ENCODE data around the gene USP17L18. TPM values are rescaled to one million over a fixed set of nuclear protein-coding genes. Genes with fewer than 3 reads are reported as not detected.
"Not testable (repeated sequence)": the region's sequence is repeated elsewhere in the genome, so short reads cannot be mapped to it uniquely, and the experiment has no call there.

Gene USP17L18
- total RNA-seq, result not detected in 2 replicates
- long read RNA-seq, result 0 reads

- H3K27ac Mint-ChIP-seq (ENCODE audit: unreplicated experiment); H3K27me3 Mint-ChIP-seq (ENCODE audit: low read depth); H3K4me1 Mint-ChIP-seq; H3K9me3 Mint-ChIP-seq; DNase-seq (ENCODE audit: low read depth, low spot score); H3K36me3 Mint-ChIP-seq (ENCODE audit: low read depth); H3K4me3 Mint-ChIP-seq: not testable (repeated sequence)
Measured at GRCh38 chr4:9247953-9248680, at the start of gene USP17L18. USP17L18 (plus strand) TSS chr4:9248630; CDS start chr4:9248630, 0 bp downstream.

- H3K9me3 Mint-ChIP-seq; DNase-seq (ENCODE audit: low read depth, low spot score); H3K27me3 Mint-ChIP-seq (ENCODE audit: low read depth); H3K4me3 Mint-ChIP-seq; H3K36me3 Mint-ChIP-seq (ENCODE audit: low read depth); H3K27ac Mint-ChIP-seq (ENCODE audit: unreplicated experiment); H3K4me1 Mint-ChIP-seq: not testable (repeated sequence)
Measured at GRCh38 chr4:9210357-9210756, 38.1 kb upstream of the USP17L18 start, which contains the start of gene USP17L10. USP17L10 (plus strand) TSS chr4:9210657; CDS start chr4:9210657, 0 bp downstream.

GRCh38 chr4:9214701-9215100 lies 33.7 kb upstream of the USP17L18 start:
- not testable (repeated sequence) for DNase-seq (ENCODE audit: low read depth, low spot score); H3K27me3 Mint-ChIP-seq (ENCODE audit: low read depth); H3K36me3 Mint-ChIP-seq (ENCODE audit: low read depth); H3K4me1 Mint-ChIP-seq; H3K4me3 Mint-ChIP-seq; H3K27ac Mint-ChIP-seq (ENCODE audit: unreplicated experiment); H3K9me3 Mint-ChIP-seq

GRCh38 chr4:9215105-9215504 lies 33.3 kb upstream of the USP17L18 start, which contains the start of gene USP17L11:
USP17L11 (plus strand) TSS chr4:9215405; CDS start chr4:9215405, 0 bp downstream.
- not testable (repeated sequence) for H3K27ac Mint-ChIP-seq (ENCODE audit: unreplicated experiment); H3K27me3 Mint-ChIP-seq (ENCODE audit: low read depth); H3K4me3 Mint-ChIP-seq; DNase-seq (ENCODE audit: low read depth, low spot score); H3K9me3 Mint-ChIP-seq; H3K4me1 Mint-ChIP-seq; H3K36me3 Mint-ChIP-seq (ENCODE audit: low read depth)

DNA sequence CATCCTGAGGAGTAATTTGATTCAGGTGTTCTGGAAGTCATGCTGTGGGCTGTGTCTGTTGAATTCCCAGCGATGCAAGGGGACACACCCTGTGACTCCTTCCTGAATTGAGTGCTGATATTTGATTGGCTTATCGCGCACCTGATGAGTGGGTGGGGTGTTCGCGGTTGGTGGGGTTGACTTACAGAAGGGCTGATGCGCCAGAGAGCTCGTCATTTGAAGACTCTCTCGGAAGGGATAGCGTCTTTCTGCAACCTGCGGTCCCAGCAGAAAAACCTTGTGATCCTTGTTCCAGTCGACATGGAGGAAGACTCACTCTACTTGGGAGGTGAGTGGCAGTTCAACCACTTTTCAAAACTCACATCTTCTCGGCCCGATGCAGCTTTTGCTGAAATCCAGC lies 28.6 kb upstream of the USP17L18 start, which contains the start of gene USP17L12:
Gene USP17L12 (plus strand): TSS at position 301 of the 400 bp plus-strand sequence. CDS start 0 bp downstream, at position 301.
- not testable (repeated sequence) for H3K4me3 Mint-ChIP-seq; H3K27me3 Mint-ChIP-seq (ENCODE audit: low read depth); DNase-seq (ENCODE audit: low read depth, low spot score); H3K27ac Mint-ChIP-seq (ENCODE audit: unreplicated experiment); H3K9me3 Mint-ChIP-seq; H3K4me1 Mint-ChIP-seq; H3K36me3 Mint-ChIP-seq (ENCODE audit: low read depth)

DNA sequence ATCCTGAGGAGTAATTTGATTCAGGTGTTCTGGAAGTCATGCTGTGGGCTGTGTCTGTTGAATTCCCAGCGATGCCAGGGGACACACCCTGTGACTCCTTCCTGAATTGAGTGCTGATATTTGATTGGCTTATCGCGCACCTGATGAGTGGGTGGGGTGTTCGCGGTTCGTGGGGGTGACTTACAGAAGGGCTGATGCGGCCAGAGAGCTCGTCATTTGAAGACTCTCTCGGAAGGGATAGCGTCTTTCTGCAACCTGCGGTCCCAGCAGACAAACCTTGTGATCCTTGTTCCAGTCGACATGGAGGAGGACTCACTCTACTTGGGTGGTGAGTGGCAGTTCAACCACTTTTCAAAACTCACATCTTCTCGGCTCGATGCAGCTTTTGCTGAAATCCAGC lies 23.8 kb upstream of the USP17L18 start, which contains the start of gene USP17L13:
Gene USP17L13 (plus strand): TSS at position 301 of the 400 bp plus-strand sequence. CDS start 0 bp downstream, at position 301.
- not testable (repeated sequence) for H3K4me3 Mint-ChIP-seq; H3K9me3 Mint-ChIP-seq; H3K27me3 Mint-ChIP-seq (ENCODE audit: low read depth)

GRCh38 chr4:9230249-9230648 lies 18.2 kb upstream of the USP17L18 start:
- not testable (repeated sequence) for H3K4me1 Mint-ChIP-seq; H3K9me3 Mint-ChIP-seq; H3K4me3 Mint-ChIP-seq; H3K27ac Mint-ChIP-seq (ENCODE audit: unreplicated experiment); H3K27me3 Mint-ChIP-seq (ENCODE audit: low read depth); H3K36me3 Mint-ChIP-seq (ENCODE audit: low read depth)
- DNase-seq (ENCODE audit: low read depth, low spot score), result peak; percentile 0

More for the DNA sequence above, 23.8 kb upstream of the USP17L18 start, which contains the start of gene USP17L13:
- DNase-seq (ENCODE audit: low read depth, low spot score); H3K36me3 Mint-ChIP-seq (ENCODE audit: low read depth); H3K27ac Mint-ChIP-seq (ENCODE audit: unreplicated experiment); H3K4me1 Mint-ChIP-seq: not testable (repeated sequence)

GRCh38 chr4:9234085-9234484 lies 14.3 kb upstream of the USP17L18 start, which contains the start of gene USP17L15:
USP17L15 (plus strand) TSS chr4:9234385; CDS start chr4:9234385, 0 bp downstream.
- not testable (repeated sequence) for H3K4me1 Mint-ChIP-seq; H3K9me3 Mint-ChIP-seq; H3K27me3 Mint-ChIP-seq (ENCODE audit: low read depth); H3K36me3 Mint-ChIP-seq (ENCODE audit: low read depth); H3K27ac Mint-ChIP-seq (ENCODE audit: unreplicated experiment); DNase-seq (ENCODE audit: low read depth, low spot score); H3K4me3 Mint-ChIP-seq

GRCh38 chr4:9238461-9238860 lies 10.0 kb upstream of the USP17L18 start:
- H3K36me3 Mint-ChIP-seq (ENCODE audit: low read depth); H3K4me1 Mint-ChIP-seq; H3K27me3 Mint-ChIP-seq (ENCODE audit: low read depth); H3K4me3 Mint-ChIP-seq; H3K27ac Mint-ChIP-seq (ENCODE audit: unreplicated experiment); DNase-seq (ENCODE audit: low read depth, low spot score); H3K9me3 Mint-ChIP-seq: not testable (repeated sequence)

GRCh38 chr4:9243579-9243978 lies 4.9 kb upstream of the USP17L18 start, which contains the start of gene USP17L17:
USP17L17 (plus strand) TSS chr4:9243879; CDS start chr4:9243879, 0 bp downstream.
- not testable (repeated sequence) for H3K4me3 Mint-ChIP-seq; DNase-seq (ENCODE audit: low read depth, low spot score); H3K4me1 Mint-ChIP-seq; H3K27me3 Mint-ChIP-seq (ENCODE audit: low read depth); H3K36me3 Mint-ChIP-seq (ENCODE audit: low read depth); H3K27ac Mint-ChIP-seq (ENCODE audit: unreplicated experiment); H3K9me3 Mint-ChIP-seq

GRCh38 chr4:9253078-9253477 lies 4.6 kb downstream of the USP17L18 start, which contains the start of gene USP17L19:
USP17L19 (plus strand) TSS chr4:9253378; CDS start chr4:9253378, 0 bp downstream.
- not testable (repeated sequence) for H3K36me3 Mint-ChIP-seq (ENCODE audit: low read depth); H3K4me3 Mint-ChIP-seq; DNase-seq (ENCODE audit: low read depth, low spot score); H3K27me3 Mint-ChIP-seq (ENCODE audit: low read depth); H3K27ac Mint-ChIP-seq (ENCODE audit: unreplicated experiment); H3K4me1 Mint-ChIP-seq; H3K9me3 Mint-ChIP-seq

- not testable (repeated sequence) for H3K4me1 Mint-ChIP-seq; H3K27ac Mint-ChIP-seq (ENCODE audit: unreplicated experiment); H3K27me3 Mint-ChIP-seq (ENCODE audit: low read depth); H3K4me3 Mint-ChIP-seq; H3K36me3 Mint-ChIP-seq (ENCODE audit: low read depth); DNase-seq (ENCODE audit: low read depth, low spot score); H3K9me3 Mint-ChIP-seq
Measured at GRCh38 chr4:9257824-9258223, 9.4 kb downstream of the USP17L18 start, which contains the start of gene USP17L20. USP17L20 (plus strand) TSS chr4:9258124; CDS start chr4:9258124, 0 bp downstream.

GRCh38 chr4:9262572-9262971 lies 14.1 kb downstream of the USP17L18 start, which contains the start of gene USP17L21:
USP17L21 (plus strand) TSS chr4:9262872; CDS start chr4:9262872, 0 bp downstream.
- H3K4me3 Mint-ChIP-seq, H3K9me3 Mint-ChIP-seq: not testable (repeated sequence)

More at GRCh38 chr4:9262572-9262971, 14.1 kb downstream of the USP17L18 start, which contains the start of gene USP17L21:
- not testable (repeated sequence) for H3K27ac Mint-ChIP-seq (ENCODE audit: unreplicated experiment); H3K4me1 Mint-ChIP-seq; H3K27me3 Mint-ChIP-seq (ENCODE audit: low read depth); DNase-seq (ENCODE audit: low read depth, low spot score); H3K36me3 Mint-ChIP-seq (ENCODE audit: low read depth)

Measured in neural crest cell (in vitro differentiated cells).